ENCODE measurements around the gene NCOA6.

GRCh38 chr20:34824452-34824805 lies 1.0 kb downstream of the NCOA6 start:
- TF ChIP-seq CTCF (IDR thresholded peaks at IDR 0.05; ENCODE audit: low read length) (no peak), EZH2 (IDR thresholded peaks at IDR 0.05; ENCODE audit: borderline replicate concordance, low read length) (no peak)
